Measurements from ENCODE around the gene MEGF11. TPM values are rescaled to one million over a fixed set of nuclear protein-coding genes. Genes with fewer than 3 reads are reported as not detected.
A peak's percentile ranks its signal among the peaks of the same experiment; 100 is the strongest.

The MEGF11 gene
- total RNA-seq, 1 experiment from 2014 or later: 0.09 TPM

- no peak overlapping the region for H3K27ac Mint-ChIP-seq (ENCODE audit: low read depth, unreplicated experiment)
- DNase-seq (ENCODE audit: unreplicated experiment): peak; percentile 82
- BruUV-seq (replicated peaks): no TSS peak
- TF ChIP-seq CTCF (IDR thresholded peaks at IDR 0.05; ENCODE audit: unreplicated experiment): no peak
- H3K36me3 Mint-ChIP-seq (ENCODE audit: insufficient read depth, unreplicated experiment): peaks cover 4% of the 10 kb centered on the region
- peaks cover 28% of the 10 kb centered on the region for H3K27me3 Mint-ChIP-seq (ENCODE audit: insufficient read depth, unreplicated experiment)
- no peaks in the 10 kb centered on the region for H3K9me3 Mint-ChIP-seq (ENCODE audit: unreplicated experiment)
- POLR2A ChIA-PET: no interaction called here
- CTCF ChIA-PET: no interaction called here
- H3K4me1 Mint-ChIP-seq (ENCODE audit: insufficient read depth, unreplicated experiment): peaks cover 5% of the 10 kb centered on the region
- intact Hi-C loops (cut with micrococcal nuclease): no loop called here
- H3K4me3 Mint-ChIP-seq (ENCODE audit: unreplicated experiment): no peak overlapping the region
Measured at GRCh38 chr15:65954289-65954741, 299.2 kb downstream of the MEGF11 start.

GRCh38 chr15:65953622-65954021 is 299.9 kb downstream of the MEGF11 start:
- no peak overlapping the region for H3K4me3 Mint-ChIP-seq (ENCODE audit: unreplicated experiment)
- CTCF ChIA-PET: no interaction called here

GRCh38 chr15:65952391-65953053 is 301.0 kb downstream of the MEGF11 start:
- ChIA-PET POLR2A (interaction anchor here (0.7 kb wide), 2 partner anchors 205 to 273 kb away, joined by 3 read pairs; no protein-coding TSS in a partner anchor), CTCF (interaction anchor here (0.7 kb wide), 2 partner anchors 39 to 335 kb away, joined by 3 read pairs; no protein-coding TSS in a partner anchor)
- intact Hi-C loops (cut with micrococcal nuclease): loop anchor here (2.0 kb wide), 1 partner anchor 52 kb away; no protein-coding TSS in a partner anchor
- H3K4me3 Mint-ChIP-seq (ENCODE audit: unreplicated experiment): no peak overlapping the region
- peaks cover 5% of the 10 kb centered on the region for H3K4me1 Mint-ChIP-seq (ENCODE audit: insufficient read depth, unreplicated experiment)
- H3K9me3 Mint-ChIP-seq (ENCODE audit: unreplicated experiment): no peaks in the 10 kb centered on the region
- peak; percentile 64 for DNase-seq (ENCODE audit: unreplicated experiment)
- TF ChIP-seq CTCF (IDR thresholded peaks at IDR 0.05; ENCODE audit: unreplicated experiment): no peak
- peaks cover 4% of the 10 kb centered on the region for H3K36me3 Mint-ChIP-seq (ENCODE audit: insufficient read depth, unreplicated experiment)
- no peak overlapping the region for H3K27ac Mint-ChIP-seq (ENCODE audit: low read depth, unreplicated experiment)
- BruUV-seq (replicated peaks): no TSS peak
- peaks cover 28% of the 10 kb centered on the region for H3K27me3 Mint-ChIP-seq (ENCODE audit: insufficient read depth, unreplicated experiment)

More at GRCh38 chr15:65953622-65954021, 299.9 kb downstream of the MEGF11 start:
- intact Hi-C loops (cut with micrococcal nuclease): loop anchor here (2.0 kb wide), 1 partner anchor 51 kb away; no protein-coding TSS in a partner anchor
- Mint-ChIP-seq H3K9me3 (ENCODE audit: unreplicated experiment) (no peaks in the 10 kb centered on the region), H3K27me3 (ENCODE audit: insufficient read depth, unreplicated experiment) (peaks cover 27% of the 10 kb centered on the region), H3K36me3 (ENCODE audit: insufficient read depth, unreplicated experiment) (peaks cover 4% of the 10 kb centered on the region), H3K27ac (ENCODE audit: low read depth, unreplicated experiment) (no peak overlapping the region), H3K4me1 (ENCODE audit: insufficient read depth, unreplicated experiment) (peaks cover 5% of the 10 kb centered on the region)
- DNase-seq (ENCODE audit: unreplicated experiment): no peak
- TF ChIP-seq CTCF (IDR thresholded peaks at IDR 0.05; ENCODE audit: unreplicated experiment): no peak
- POLR2A ChIA-PET: interaction anchor here (0.6 to 0.7 kb wide), 2 partner anchors 40 to 274 kb away, joined by 3 read pairs; no protein-coding TSS in a partner anchor
- no TSS peak for BruUV-seq (replicated peaks)

- TF ChIP-seq CTCF (IDR thresholded peaks at IDR 0.05; ENCODE audit: unreplicated experiment): no peak
- no TSS peak for BruUV-seq (replicated peaks)
- H3K27me3 Mint-ChIP-seq (ENCODE audit: insufficient read depth, unreplicated experiment): peaks cover 28% of the 10 kb centered on the region
- DNase-seq (ENCODE audit: unreplicated experiment): no peak
- ChIA-PET POLR2A (no interaction called here), CTCF (interaction anchor here (0.9 kb wide), 2 partner anchors 39 to 59 kb away, joined by 4 to 5 read pairs; no protein-coding TSS in a partner anchor)
- H3K4me1 Mint-ChIP-seq (ENCODE audit: insufficient read depth, unreplicated experiment): peaks cover 5% of the 10 kb centered on the region
- H3K4me3 Mint-ChIP-seq (ENCODE audit: unreplicated experiment): no peak overlapping the region
- H3K27ac Mint-ChIP-seq (ENCODE audit: low read depth, unreplicated experiment): no peak overlapping the region
- intact Hi-C loops (cut with micrococcal nuclease): no loop called here
- H3K9me3 Mint-ChIP-seq (ENCODE audit: unreplicated experiment): no peaks in the 10 kb centered on the region
- H3K36me3 Mint-ChIP-seq (ENCODE audit: insufficient read depth, unreplicated experiment): peaks cover 4% of the 10 kb centered on the region
Measured at GRCh38 chr15:65951007-65951406, 302.5 kb downstream of the MEGF11 start.
